Measurements from ENCODE around the gene KRT6A. TPM values are rescaled to one million over a fixed set of nuclear protein-coding genes. Genes with fewer than 3 reads are reported as not detected.

Gene KRT6A
- total RNA-seq, 3 donors from 2014 or later (not counting 1 experiment from before 2014, with no cell fraction given): not detected

DNA sequence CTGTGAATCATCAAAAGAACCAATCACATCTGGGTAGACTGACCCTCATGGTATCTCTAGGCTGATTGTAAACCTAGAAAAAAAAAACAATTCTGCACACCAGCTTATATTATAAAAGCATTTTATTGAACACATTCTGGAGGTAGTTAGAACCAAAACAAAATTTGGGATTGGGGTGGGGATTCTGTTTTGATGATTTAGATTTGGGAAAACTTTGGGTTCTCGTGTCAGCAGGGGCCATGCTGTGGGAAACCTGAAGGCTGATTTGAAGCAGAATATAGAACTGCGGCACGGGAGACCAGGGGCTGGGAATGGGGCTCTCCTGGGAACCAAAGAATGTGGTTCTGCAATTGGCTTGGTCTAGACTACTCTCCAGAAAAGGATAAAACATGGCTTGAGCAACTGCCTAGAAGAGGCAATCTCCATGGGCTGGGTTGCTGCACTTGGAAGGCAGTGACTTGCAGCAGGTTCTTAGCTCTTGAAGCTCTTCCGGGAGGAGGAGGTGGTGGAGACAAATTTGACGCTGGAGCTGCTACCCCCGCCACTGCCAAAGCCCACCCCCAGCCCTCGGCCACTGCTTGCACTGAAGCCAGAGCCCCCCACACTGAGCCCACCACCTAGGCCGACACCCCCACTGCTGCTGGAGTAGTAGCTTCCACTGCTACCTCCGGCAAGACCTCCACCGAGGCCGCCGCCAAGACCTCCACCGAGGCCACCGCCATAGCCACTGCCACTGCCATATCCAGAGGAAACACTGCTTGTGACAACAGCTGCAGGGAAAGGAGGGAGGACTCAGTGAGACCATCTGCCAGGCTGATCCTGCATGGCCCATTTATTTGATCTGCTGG, 21.6 kb upstream of the KRT6A start:
- no peak overlapping the region for H3K27ac ChIP-seq (ENCODE audit: low read length)
- no peak overlapping the region for H3K4me3 ChIP-seq (ENCODE audit: low read length)
- no peaks in the 10 kb centered on the region for H3K27me3 ChIP-seq (ENCODE audit: control insufficient read depth, insufficient read depth, low read length)
- 95% methylated on average over 14 of the region's 14 CpGs for WGBS (ENCODE audit: insufficient coverage)
- TF ChIP-seq, protein P1, sequence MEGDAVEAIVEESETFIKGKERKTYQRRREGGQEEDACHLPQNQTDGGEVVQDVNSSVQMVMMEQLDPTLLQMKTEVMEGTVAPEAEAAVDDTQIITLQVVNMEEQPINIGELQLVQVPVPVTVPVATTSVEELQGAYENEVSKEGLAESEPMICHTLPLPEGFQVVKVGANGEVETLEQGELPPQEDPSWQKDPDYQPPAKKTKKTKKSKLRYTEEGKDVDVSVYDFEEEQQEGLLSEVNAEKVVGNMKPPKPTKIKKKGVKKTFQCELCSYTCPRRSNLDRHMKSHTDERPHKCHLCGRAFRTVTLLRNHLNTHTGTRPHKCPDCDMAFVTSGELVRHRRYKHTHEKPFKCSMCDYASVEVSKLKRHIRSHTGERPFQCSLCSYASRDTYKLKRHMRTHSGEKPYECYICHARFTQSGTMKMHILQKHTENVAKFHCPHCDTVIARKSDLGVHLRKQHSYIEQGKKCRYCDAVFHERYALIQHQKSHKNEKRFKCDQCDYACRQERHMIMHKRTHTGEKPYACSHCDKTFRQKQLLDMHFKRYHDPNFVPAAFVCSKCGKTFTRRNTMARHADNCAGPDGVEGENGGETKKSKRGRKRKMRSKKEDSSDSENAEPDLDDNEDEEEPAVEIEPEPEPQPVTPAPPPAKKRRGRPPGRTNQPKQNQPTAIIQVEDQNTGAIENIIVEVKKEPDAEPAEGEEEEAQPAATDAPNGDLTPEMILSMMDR (IDR thresholded peaks at IDR 0.05): no peak
- intact Hi-C loops (cut with micrococcal nuclease): no loop called here
- H3K9me3 ChIP-seq (ENCODE audit: control insufficient read depth, insufficient read depth, low read length): peaks cover 5% of the 10 kb centered on the region
- Mint-ChIP-seq H3K4me1 (peaks cover 0 to 5% of the 10 kb centered on the region in 2 donors), H3K27ac (no peak overlapping the region), H3K36me3 (no peaks in the 10 kb centered on the region), H3K4me3 (no peak overlapping the region), H3K9me3 (no peaks in the 10 kb centered on the region), H3K27me3 (ENCODE audit: low read depth in 2 of 2) (peaks cover 2 to 7% of the 10 kb centered on the region in 2 donors)
- no peaks in the 10 kb centered on the region for H3K36me3 ChIP-seq (ENCODE audit: control insufficient read depth, insufficient read depth, low read length)
- DNase-seq: no peak
- H3K4me1 ChIP-seq (ENCODE audit: control insufficient read depth, insufficient read depth, low read length): no peaks in the 10 kb centered on the region
- no peak for ATAC-seq

DNA sequence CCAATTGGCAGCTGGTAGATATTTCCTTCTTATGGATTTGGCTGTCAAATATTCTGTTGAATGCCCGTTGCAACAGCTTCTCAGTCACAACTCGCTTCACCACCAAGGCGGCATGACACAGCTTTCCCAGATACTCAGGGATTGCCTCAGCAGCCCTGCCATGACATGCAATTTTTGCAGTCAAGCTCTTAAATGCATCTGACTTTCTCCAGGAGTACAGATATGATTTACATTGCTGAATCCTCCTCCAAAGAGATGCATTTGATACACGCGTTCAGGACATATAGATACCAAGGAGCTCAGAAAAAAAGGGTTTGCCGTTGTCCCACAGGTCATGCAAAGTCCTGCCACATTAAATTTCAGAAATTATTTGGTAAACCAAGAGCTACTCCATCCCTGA, 20.7 kb upstream of the KRT6A start:
- Histone ChIP-seq H3K27me3 (ENCODE audit: control insufficient read depth, insufficient read depth, low read length) (no peaks in the 10 kb centered on the region), H3K27ac (ENCODE audit: low read length) (no peak overlapping the region), H3K36me3 (ENCODE audit: control insufficient read depth, insufficient read depth, low read length) (no peaks in the 10 kb centered on the region), H3K4me1 (ENCODE audit: control insufficient read depth, insufficient read depth, low read length) (no peaks in the 10 kb centered on the region), H3K9me3 (ENCODE audit: control insufficient read depth, insufficient read depth, low read length) (peaks cover 5% of the 10 kb centered on the region), H3K4me3 (ENCODE audit: low read length) (no peak overlapping the region)
- Mint-ChIP-seq H3K4me3 (no peak overlapping the region), H3K27ac (no peak overlapping the region), H3K27me3 (ENCODE audit: low read depth in 2 of 2) (peaks cover 0 to 2% of the 10 kb centered on the region in 2 donors), H3K36me3 (no peaks in the 10 kb centered on the region), H3K9me3 (no peaks in the 10 kb centered on the region), H3K4me1 (peaks cover 0 to 5% of the 10 kb centered on the region in 2 donors)
- ATAC-seq (no peak), DNase-seq (no peak)
- TF ChIP-seq, protein P1 (IDR thresholded peaks at IDR 0.05): no peak
- 88% methylated on average over 6 of the region's 6 CpGs for WGBS (ENCODE audit: insufficient coverage)
- intact Hi-C loops (cut with micrococcal nuclease): no loop called here

DNA sequence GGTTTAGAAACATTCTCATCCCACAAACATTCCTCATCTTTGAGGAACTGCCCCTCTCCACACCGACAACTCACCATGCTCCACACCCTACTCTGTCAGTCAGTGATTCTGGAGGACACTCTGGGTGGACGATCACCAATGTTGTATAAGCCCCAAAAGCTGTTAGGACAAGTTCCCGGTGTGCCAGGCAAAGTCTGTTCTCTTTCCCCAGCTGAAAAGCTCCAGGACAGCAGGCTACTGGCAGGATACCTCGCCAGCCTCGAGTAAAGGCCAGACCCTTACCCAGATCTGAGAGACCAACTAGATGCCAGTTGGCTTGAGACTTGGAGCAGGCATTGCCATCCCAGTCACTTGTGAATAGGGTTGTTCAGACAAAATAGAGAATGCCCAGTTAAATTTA, 15.2 kb upstream of the KRT6A start:
- H3K4me1 ChIP-seq (ENCODE audit: control insufficient read depth, insufficient read depth, low read length): peaks cover 5% of the 10 kb centered on the region
- H3K4me3 ChIP-seq (ENCODE audit: low read length): no peak overlapping the region
- TF ChIP-seq, protein P1 (IDR thresholded peaks at IDR 0.05): no peak
- H3K27ac ChIP-seq (ENCODE audit: low read length): no peak overlapping the region
- H3K27me3 ChIP-seq (ENCODE audit: control insufficient read depth, insufficient read depth, low read length): peaks cover 5% of the 10 kb centered on the region
- Mint-ChIP-seq H3K4me1 (peaks cover 16 to 21% of the 10 kb centered on the region in 2 donors), H3K9me3 (no peaks in the 10 kb centered on the region), H3K27ac (peak overlapping the region in 1 of 2 donors; percentile 12), H3K4me3 (no peak overlapping the region), H3K27me3 (ENCODE audit: low read depth in 2 of 2) (peaks cover 15 to 19% of the 10 kb centered on the region in 2 donors), H3K36me3 (no peaks in the 10 kb centered on the region)
- H3K36me3 ChIP-seq (ENCODE audit: control insufficient read depth, insufficient read depth, low read length): no peaks in the 10 kb centered on the region
- ATAC-seq: no peak
- intact Hi-C loops (cut with micrococcal nuclease): no loop called here
- WGBS (ENCODE audit: insufficient coverage): 85% methylated on average over 5 of the region's 5 CpGs
- peaks cover 5% of the 10 kb centered on the region for H3K9me3 ChIP-seq (ENCODE audit: control insufficient read depth, insufficient read depth, low read length)
- DNase-seq: no peak

All from natural killer cell (primary cell).